ENCODE data around the gene POLN. TPM values are rescaled to one million over a fixed set of nuclear protein-coding genes. Genes with fewer than 3 reads are reported as not detected.
"Not testable (repeated sequence)": the region's sequence is repeated elsewhere in the genome, so short reads cannot be mapped to it uniquely, and the experiment has no call there.

The POLN gene
- total and polyA plus RNA-seq, 3 experiments from 2014 or later = 0.55 to 1.6 (median 1.5) TPM

DNA sequence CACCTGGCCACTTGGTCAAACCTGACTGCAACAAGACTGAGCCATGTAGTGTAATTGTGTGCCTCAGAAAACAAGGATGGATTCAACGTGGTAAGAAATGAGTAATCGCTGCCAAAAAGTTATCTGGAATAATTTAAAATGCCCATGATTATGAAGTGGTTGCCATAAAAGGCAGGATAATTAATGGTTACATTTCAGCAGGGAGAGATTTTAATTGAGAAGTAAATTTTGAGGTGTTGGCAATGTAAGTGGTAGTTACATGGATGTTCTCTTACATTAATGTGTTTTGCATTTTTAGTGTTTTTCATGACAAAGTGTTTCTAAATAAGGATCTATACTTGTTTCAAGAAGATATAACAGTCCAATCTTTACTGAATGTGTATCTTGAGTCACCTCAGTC is 15.7 kb downstream of the POLN start:
- Histone ChIP-seq H3K9me3 (ENCODE audit: low read length) (no peaks in the 10 kb centered on the region), H3K36me3 (ENCODE audit: insufficient read depth, low read length) (peaks cover 5% of the 10 kb centered on the region), H3K4me3 (ENCODE audit: low read length) (no peak overlapping the region), H3K27me3 (ENCODE audit: insufficient read depth, low read length, poor library complexity, severe bottlenecking) (no peaks in the 10 kb centered on the region), H3K4me1 (ENCODE audit: insufficient read depth, low read length) (no peaks in the 10 kb centered on the region), H3K27ac (ENCODE audit: low read depth, low read length) (no peak overlapping the region)
- H3K4me3 Mint-ChIP-seq = no peak overlapping the region
- H3K36me3 Mint-ChIP-seq = peaks cover 0 to 45% (median 4%) of the 10 kb centered on the region in 3 donors
- ChIA-PET POLR2A (no interaction called here), CTCF (no interaction called here)
- no peaks in the 10 kb centered on the region for H3K9me3 Mint-ChIP-seq
- peaks cover 0 to 11% (median 3%) of the 10 kb centered on the region in 3 donors for H3K4me1 Mint-ChIP-seq
- H3K27ac Mint-ChIP-seq = peak overlapping the region in 1 of 8 donors; percentile 52
- no peak for DNase-seq
- H3K27me3 Mint-ChIP-seq = no peaks in the 10 kb centered on the region

DNA sequence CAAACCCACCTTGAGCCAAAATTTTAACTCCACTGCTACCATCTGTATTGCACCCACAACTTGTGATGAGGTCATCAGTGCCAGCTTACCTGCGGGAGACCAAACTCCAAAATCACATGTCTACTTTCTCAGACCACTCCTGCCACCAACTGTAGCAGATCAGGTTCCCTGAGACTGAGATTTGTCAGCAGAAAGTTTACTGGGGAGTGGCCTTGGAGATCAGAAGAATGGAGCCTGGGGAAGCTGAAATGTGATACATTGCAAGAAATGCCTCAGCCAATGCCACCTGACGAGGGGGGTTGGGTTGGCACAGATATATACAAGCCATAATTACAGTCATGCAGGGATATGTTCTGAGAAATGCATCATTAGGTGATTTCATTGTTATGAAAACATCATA is 19.1 kb downstream of the POLN start:
- H3K4me1 Mint-ChIP-seq = peaks cover 6 to 13% (median 9%) of the 10 kb centered on the region in 3 donors
- peak overlapping the region in 2 of 8 donors; percentile 21 to 25 for H3K27ac Mint-ChIP-seq
- POLR2A ChIA-PET = no interaction called here
- no peaks in the 10 kb centered on the region for H3K4me1 ChIP-seq (ENCODE audit: insufficient read depth, low read length)
- peaks cover 5% of the 10 kb centered on the region for H3K36me3 ChIP-seq (ENCODE audit: insufficient read depth, low read length)
- no peaks in the 10 kb centered on the region for H3K9me3 Mint-ChIP-seq
- no peaks in the 10 kb centered on the region for H3K9me3 ChIP-seq (ENCODE audit: low read length)
- H3K27me3 Mint-ChIP-seq = no peaks in the 10 kb centered on the region
- no peak overlapping the region for H3K27ac ChIP-seq (ENCODE audit: low read depth, low read length)
- H3K36me3 Mint-ChIP-seq = peaks cover 0 to 29% (median 4%) of the 10 kb centered on the region in 3 donors
- H3K27me3 ChIP-seq (ENCODE audit: insufficient read depth, low read length, poor library complexity, severe bottlenecking) = no peaks in the 10 kb centered on the region
- CTCF ChIA-PET = interaction anchor here (0.6 to 0.7 kb wide), 2 partner anchors 261 to 739 kb away, joined by 3 read pairs; no protein-coding TSS in a partner anchor
- no peak overlapping the region for H3K4me3 ChIP-seq (ENCODE audit: low read length)
- H3K4me3 Mint-ChIP-seq = no peak overlapping the region
- DNase-seq = no peak

DNA sequence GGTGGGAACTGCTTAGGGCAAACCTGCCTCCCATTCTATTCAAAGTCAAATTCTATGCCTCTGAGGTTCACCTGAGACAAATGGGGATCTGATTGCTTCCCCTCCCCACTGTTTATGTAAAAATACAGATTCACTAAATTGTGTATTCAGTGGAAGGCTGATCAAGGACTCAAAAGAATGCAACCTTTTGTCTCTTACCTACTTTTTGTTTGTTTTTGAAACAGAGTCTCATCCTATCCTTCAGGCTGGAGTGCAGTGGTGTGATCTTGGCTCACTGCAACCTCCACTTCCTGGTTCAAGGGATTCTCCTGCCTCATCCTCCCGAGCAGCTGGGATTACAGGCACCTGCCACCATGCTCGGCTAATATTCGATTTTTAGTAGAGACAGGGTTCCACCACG is 20.5 kb downstream of the POLN start:
- POLR2A ChIA-PET = interaction anchor here (0.8 kb wide), 1 partner anchor 41 kb away, joined by 3 read pairs; the partner anchor contains the start of gene MXD4
- CTCF ChIA-PET = interaction anchor here (0.8 to 4.0 kb wide), 12 partner anchors 14 to 450 kb away, joined by 3 to 39 read pairs (median 8); partner anchors contain the start of genes FAM193A, HAUS3 and POLN
- not testable (repeated sequence) for H3K27me3 ChIP-seq (ENCODE audit: insufficient read depth, low read length, poor library complexity, severe bottlenecking)

DNA sequence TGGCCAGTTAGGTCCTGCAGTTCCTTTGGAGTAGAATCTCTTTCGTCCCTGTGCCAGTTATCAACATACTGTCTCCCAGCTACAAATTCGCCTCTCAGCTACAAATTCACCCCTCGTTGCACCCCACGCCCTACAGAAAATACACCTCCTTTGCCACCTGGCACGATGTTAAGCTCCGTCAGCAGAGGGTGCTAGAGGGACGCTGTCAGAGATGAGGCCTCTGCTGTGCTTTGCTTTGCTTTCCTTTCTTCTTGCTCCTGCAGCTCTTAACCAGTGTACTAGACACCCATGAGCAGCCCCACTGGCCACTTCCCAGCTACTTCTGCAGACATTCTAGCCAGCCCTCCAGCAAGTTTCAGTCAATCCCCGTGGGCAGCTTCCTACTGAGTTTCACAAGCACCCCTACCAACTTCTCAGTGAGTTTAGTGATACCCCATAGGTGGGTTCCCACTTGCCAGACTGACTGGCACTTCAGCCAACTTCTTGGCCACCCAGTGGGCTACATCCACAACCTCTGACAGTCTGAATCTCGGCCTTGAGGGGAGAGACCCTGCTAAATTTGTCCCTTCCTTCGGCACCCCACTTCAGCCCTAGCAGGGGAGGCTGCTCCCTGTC is 21.8 kb downstream of the POLN start:
- no peaks in the 10 kb centered on the region for H3K4me1 ChIP-seq (ENCODE audit: insufficient read depth, low read length)
- CTCF ChIA-PET = interaction anchor here (0.7 to 4.0 kb wide), 31 partner anchors 9 to 818 kb away, joined by 3 to 39 read pairs (median 6); partner anchors contain the start of genes CFAP99, HAUS3, POLN and RNF4
- Mint-ChIP-seq H3K9me3 (no peaks in the 10 kb centered on the region), H3K27ac (peak overlapping the region in 5 of 8 donors; percentile 25 to 86 (median 70)), H3K36me3 (peaks cover 0 to 13% (median 0%) of the 10 kb centered on the region in 3 donors), H3K4me1 (peaks cover 6% of the 10 kb centered on the region in 3 donors), H3K27me3 (peaks cover 0 to 2% of the 10 kb centered on the region in 2 donors), H3K4me3 (peak overlapping the region in 1 of 7 donors; percentile 42)
- H3K36me3 ChIP-seq (ENCODE audit: insufficient read depth, low read length) = peaks cover 5% of the 10 kb centered on the region
- no peaks in the 10 kb centered on the region for H3K27me3 ChIP-seq (ENCODE audit: insufficient read depth, low read length, poor library complexity, severe bottlenecking)
- peak; percentile 65 to 83 (median 68) for DNase-seq
- no peaks in the 10 kb centered on the region for H3K9me3 ChIP-seq (ENCODE audit: low read length)
- no peak overlapping the region for H3K27ac ChIP-seq (ENCODE audit: low read depth, low read length)
- H3K4me3 ChIP-seq (ENCODE audit: low read length) = no peak overlapping the region
- POLR2A ChIA-PET = interaction anchor here (0.5 to 1.1 kb wide), 3 partner anchors 42 to 221 kb away, joined by 3 to 7 read pairs (median 3); partner anchors contain the start of gene MXD4

More for the DNA sequence above, 20.5 kb downstream of the POLN start:
- not testable (repeated sequence) for H3K4me1 Mint-ChIP-seq; H3K4me3 ChIP-seq (ENCODE audit: low read length); H3K27me3 Mint-ChIP-seq; H3K4me1 ChIP-seq (ENCODE audit: insufficient read depth, low read length); H3K27ac ChIP-seq (ENCODE audit: low read depth, low read length); H3K9me3 Mint-ChIP-seq; H3K36me3 ChIP-seq (ENCODE audit: insufficient read depth, low read length); H3K4me3 Mint-ChIP-seq; DNase-seq; H3K9me3 ChIP-seq (ENCODE audit: low read length); H3K27ac Mint-ChIP-seq
- peaks cover 0 to 19% (median 4%) of the 10 kb centered on the region in 3 donors for H3K36me3 Mint-ChIP-seq

DNA sequence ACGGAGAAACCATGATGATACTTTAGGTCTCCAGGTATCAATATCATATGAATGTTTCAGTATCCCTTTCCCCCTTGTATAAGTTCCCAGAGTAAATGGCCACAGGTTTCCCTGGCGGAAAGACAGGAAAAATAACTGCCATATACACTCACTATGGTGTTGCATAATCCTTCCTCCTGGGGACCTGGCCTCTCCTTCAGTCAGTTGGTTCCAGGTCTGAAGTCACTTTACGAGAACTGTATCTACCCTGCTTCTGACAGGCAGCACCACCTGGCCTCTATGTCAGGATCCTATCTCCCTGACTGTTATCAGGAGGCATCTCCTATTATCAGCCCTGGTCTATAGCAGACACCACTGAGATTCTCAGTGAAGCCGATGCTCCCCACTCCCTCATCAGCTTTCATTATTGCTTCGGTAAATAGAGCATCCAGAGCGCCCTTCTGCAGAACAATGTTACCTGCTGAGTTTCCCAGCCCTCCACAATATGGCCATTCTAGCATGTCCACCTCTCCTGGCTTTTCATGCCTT is 22.6 kb downstream of the POLN start:
- Mint-ChIP-seq H3K4me1 (peaks cover 6% of the 10 kb centered on the region in 3 donors), H3K27me3 (peaks cover 0 to 2% of the 10 kb centered on the region in 2 donors), H3K9me3 (no peaks in the 10 kb centered on the region), H3K27ac (peak overlapping the region in 2 of 8 donors; percentile 83 to 86), H3K36me3 (peaks cover 0 to 12% (median 0%) of the 10 kb centered on the region in 3 donors), H3K4me3 (no peak overlapping the region)
- DNase-seq = no peak
- POLR2A ChIA-PET = interaction anchor here (1.1 kb wide), 1 partner anchor 43 kb away, joined by 3 read pairs; the partner anchor contains the start of gene MXD4
- Histone ChIP-seq H3K36me3 (ENCODE audit: insufficient read depth, low read length) (peaks cover 5% of the 10 kb centered on the region), H3K9me3 (ENCODE audit: low read length) (no peaks in the 10 kb centered on the region), H3K4me3 (ENCODE audit: low read length) (no peak overlapping the region), H3K27me3 (ENCODE audit: insufficient read depth, low read length, poor library complexity, severe bottlenecking) (no peaks in the 10 kb centered on the region), H3K4me1 (ENCODE audit: insufficient read depth, low read length) (no peaks in the 10 kb centered on the region), H3K27ac (ENCODE audit: low read depth, low read length) (no peak overlapping the region)
- CTCF ChIA-PET = interaction anchor here (1.0 to 4.0 kb wide), 25 partner anchors 10 to 819 kb away, joined by 3 to 39 read pairs (median 6); partner anchors contain the start of genes CFAP99, HAUS3, POLN and RNF4

DNA sequence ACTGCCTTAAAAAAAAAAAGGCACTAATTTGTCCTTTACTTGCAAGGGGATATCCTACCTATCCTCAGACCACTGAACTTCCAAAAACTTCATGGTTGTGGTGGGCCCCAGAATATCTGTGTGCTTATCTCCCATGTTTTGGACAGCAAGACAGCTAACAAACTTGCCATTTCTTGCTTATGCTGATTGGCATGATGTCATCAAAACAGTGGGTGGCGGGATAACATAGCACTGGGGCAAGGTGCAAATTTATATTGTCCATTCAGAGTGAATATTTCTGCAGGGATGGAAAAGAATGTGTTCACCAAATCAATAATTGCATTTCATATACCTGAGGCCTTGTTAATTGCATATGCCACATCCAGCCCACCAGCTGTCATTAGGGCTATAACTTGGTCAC is 23.5 kb downstream of the POLN start:
- Mint-ChIP-seq H3K4me3 (no peak overlapping the region), H3K9me3 (no peaks in the 10 kb centered on the region), H3K4me1 (peaks cover 6% of the 10 kb centered on the region in 3 donors), H3K27me3 (peaks cover 0 to 2% of the 10 kb centered on the region in 2 donors), H3K27ac (no peak overlapping the region), H3K36me3 (peaks cover 0 to 9% (median 0%) of the 10 kb centered on the region in 3 donors)
- no peaks in the 10 kb centered on the region for H3K4me1 ChIP-seq (ENCODE audit: insufficient read depth, low read length)
- POLR2A ChIA-PET = no interaction called here
- no peaks in the 10 kb centered on the region for H3K9me3 ChIP-seq (ENCODE audit: low read length)
- CTCF ChIA-PET = interaction anchor here (0.5 to 4.0 kb wide), 4 partner anchors 23 to 306 kb away, joined by 3 to 39 read pairs (median 11); partner anchors contain the start of genes HAUS3 and POLN
- DNase-seq = no peak
- H3K36me3 ChIP-seq (ENCODE audit: insufficient read depth, low read length) = peaks cover 3% of the 10 kb centered on the region
- H3K4me3 ChIP-seq (ENCODE audit: low read length) = no peak overlapping the region
- H3K27ac ChIP-seq (ENCODE audit: low read depth, low read length) = no peak overlapping the region
- H3K27me3 ChIP-seq (ENCODE audit: insufficient read depth, low read length, poor library complexity, severe bottlenecking) = no peaks in the 10 kb centered on the region

DNA sequence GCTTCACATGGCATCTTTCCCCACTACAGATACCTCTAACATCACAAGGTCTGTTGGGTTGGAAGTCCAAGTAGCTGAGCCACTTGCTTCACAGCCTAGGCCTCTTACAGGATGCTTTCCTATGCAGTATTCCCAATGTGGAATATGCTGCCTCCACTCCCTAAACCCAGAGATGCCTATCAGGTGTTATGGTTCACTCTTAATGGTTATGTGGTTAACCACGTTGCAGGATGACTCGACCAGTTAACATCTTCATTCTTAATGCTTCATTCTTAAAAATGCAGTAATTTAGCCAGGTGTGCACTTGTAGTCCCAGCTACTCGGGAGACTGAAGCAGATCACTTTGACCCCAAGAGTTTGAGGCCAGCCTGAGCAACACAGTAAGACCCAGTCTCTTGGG is 24.2 kb downstream of the POLN start:
- H3K27me3 ChIP-seq (ENCODE audit: insufficient read depth, low read length, poor library complexity, severe bottlenecking) = no peaks in the 10 kb centered on the region
- H3K27ac ChIP-seq (ENCODE audit: low read depth, low read length) = no peak overlapping the region
- H3K9me3 ChIP-seq (ENCODE audit: low read length) = no peaks in the 10 kb centered on the region
- H3K4me3 Mint-ChIP-seq = no peak overlapping the region
- peaks cover 0 to 2% (median 0%) of the 10 kb centered on the region in 3 donors for H3K36me3 Mint-ChIP-seq
- no peaks in the 10 kb centered on the region for H3K9me3 Mint-ChIP-seq
- peaks cover 0 to 2% of the 10 kb centered on the region in 2 donors for H3K27me3 Mint-ChIP-seq
- CTCF ChIA-PET = interaction anchor here (1.1 to 3.7 kb wide), 2 partner anchors 23 to 137 kb away, joined by 5 to 17 read pairs; partner anchors contain the start of genes HAUS3 and POLN
- H3K4me3 ChIP-seq (ENCODE audit: low read length) = no peak overlapping the region
- POLR2A ChIA-PET = no interaction called here
- no peaks in the 10 kb centered on the region for H3K36me3 ChIP-seq (ENCODE audit: insufficient read depth, low read length)
- DNase-seq = no peak
- H3K4me1 ChIP-seq (ENCODE audit: insufficient read depth, low read length) = no peaks in the 10 kb centered on the region
- H3K4me1 Mint-ChIP-seq = peaks cover 6% of the 10 kb centered on the region in 3 donors
- H3K27ac Mint-ChIP-seq = peak overlapping the region in 2 of 8 donors; percentile 7 to 43

DNA sequence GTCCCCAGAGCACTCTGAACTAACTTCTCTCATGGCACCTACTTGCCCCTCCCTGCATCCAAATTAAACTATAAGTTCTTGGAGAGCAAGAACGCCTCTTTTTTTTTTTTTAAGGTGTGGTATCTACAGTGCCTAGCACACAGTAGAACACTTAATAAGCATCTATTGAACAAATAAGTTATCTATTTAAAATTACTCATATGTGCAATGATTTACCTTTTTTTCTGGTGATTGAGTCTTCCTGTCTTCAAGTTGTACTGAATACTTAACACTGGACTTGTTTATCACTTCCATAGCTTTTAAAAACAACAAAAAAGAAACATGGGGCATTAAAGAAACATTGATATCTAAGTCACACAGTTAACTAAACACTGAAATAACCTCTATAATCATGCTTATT is 29.1 kb downstream of the POLN start:
- H3K27ac Mint-ChIP-seq = peak overlapping the region in 1 of 8 donors; percentile 54
- H3K9me3 Mint-ChIP-seq = no peaks in the 10 kb centered on the region
- no peaks in the 10 kb centered on the region for H3K4me1 Mint-ChIP-seq
- ChIA-PET POLR2A (no interaction called here), CTCF (no interaction called here)
- H3K27me3 Mint-ChIP-seq = peaks cover 0 to 4% of the 10 kb centered on the region in 2 donors
- H3K4me3 Mint-ChIP-seq = no peak overlapping the region
- Histone ChIP-seq H3K27ac (ENCODE audit: low read depth, low read length) (no peak overlapping the region), H3K4me3 (ENCODE audit: low read length) (no peak overlapping the region), H3K27me3 (ENCODE audit: insufficient read depth, low read length, poor library complexity, severe bottlenecking) (no peaks in the 10 kb centered on the region), H3K4me1 (ENCODE audit: insufficient read depth, low read length) (no peaks in the 10 kb centered on the region), H3K9me3 (ENCODE audit: low read length) (no peaks in the 10 kb centered on the region), H3K36me3 (ENCODE audit: insufficient read depth, low read length) (no peaks in the 10 kb centered on the region)
- no peak for DNase-seq
- H3K36me3 Mint-ChIP-seq = no peaks in the 10 kb centered on the region

All from CD8-positive, alpha-beta memory T cell (primary cell).